HG03060 (cell line): ENCODE measurements around the gene CRISPLD2.

Source experiments
- ATAC-seq: cut with Tn5 transposase; IDR thresholded peaks from one replicate; pipeline ENCODE4 v1.9.1; 2021; ENCODE audit warnings: low read depth, moderate number of reproducible peaks; ENCODE audit not compliant: unreplicated experiment

CRISPLD2 gene

DNA sequence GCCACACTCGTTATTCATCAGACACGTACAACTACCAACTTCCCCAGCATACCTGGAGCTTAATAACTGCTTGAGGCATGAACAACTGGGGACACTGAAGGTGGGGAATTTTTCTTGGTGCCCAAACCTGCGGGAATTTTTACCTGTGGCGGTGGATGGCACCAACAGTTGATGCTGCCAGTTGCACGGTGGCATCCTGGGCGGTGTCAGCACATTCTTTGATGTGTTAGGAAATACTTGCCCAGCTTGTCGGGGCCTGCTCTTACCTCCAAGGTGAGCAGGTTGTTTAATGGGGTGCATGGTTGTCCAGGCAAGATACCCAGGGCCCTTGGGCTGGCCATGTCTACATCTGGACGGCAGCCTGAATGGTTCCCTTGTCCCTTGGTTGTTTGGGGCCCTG is 79.6 kb downstream of the CRISPLD2 start:
- no peak for ATAC-seq

DNA sequence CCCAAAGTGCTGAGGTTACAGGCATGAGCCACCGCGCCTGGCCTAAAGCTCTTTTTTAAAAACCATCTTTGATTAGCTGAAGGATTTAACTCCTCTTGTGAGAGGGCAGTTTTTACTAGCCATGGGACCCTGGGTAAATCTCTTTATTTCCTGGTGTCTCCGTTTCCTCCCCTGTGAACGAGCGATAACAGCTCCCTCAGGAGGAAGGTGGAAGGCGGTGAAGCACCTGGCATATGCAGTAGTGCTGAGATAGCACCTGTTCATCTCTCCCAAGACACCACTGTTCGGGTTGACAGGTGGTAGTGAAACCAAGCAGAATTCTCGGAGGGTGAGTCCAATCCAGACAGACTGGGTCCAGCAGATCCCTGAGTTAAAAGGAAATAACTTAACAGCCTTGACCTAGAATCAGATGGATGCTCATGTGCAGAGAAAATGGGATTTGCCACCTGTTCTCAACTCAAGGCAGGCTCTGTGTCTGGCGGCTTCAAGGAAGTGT is 86.2 kb downstream of the CRISPLD2 start:
- ATAC-seq, result no peak

DNA sequence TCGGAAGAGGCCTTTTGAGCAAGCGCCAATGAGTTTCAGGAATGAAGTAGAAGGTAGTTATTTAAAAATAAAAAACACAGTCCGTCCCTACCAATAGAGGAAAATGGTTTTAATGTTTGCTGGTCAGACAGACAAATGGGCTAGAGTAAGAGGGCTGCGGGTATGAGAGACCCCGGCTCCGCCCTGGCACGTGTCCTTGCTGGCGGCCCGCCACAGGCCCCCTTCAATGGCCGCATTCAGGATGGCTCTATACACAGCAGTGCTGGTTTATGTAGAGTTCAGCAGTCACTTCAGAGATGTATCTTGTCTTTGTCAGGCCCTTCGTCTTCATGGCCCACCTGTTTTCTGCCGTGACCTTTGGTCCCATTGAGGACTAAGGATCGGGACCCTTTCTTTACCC is 87.3 kb downstream of the CRISPLD2 start:
- no peak for ATAC-seq

DNA sequence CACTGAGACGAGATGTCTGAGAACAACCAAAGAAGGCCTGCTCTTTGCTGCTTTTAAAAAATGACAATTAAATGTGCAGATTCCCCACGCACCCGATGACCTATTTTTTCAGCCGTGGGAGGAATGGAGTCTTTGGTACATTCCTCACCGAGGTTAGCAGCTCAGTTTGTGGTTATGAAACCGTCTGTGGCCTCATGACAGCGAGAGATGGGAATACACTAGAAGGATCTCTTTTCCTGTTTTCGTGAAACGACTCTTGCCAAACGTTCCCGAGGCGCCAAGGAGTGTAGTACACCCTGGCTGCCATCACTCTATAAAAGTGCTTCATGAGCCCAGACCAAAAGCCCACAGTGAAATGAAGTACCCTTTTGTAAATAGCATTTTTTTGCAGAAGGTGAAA is 87.8 kb downstream of the CRISPLD2 start:
- no peak for ATAC-seq

DNA sequence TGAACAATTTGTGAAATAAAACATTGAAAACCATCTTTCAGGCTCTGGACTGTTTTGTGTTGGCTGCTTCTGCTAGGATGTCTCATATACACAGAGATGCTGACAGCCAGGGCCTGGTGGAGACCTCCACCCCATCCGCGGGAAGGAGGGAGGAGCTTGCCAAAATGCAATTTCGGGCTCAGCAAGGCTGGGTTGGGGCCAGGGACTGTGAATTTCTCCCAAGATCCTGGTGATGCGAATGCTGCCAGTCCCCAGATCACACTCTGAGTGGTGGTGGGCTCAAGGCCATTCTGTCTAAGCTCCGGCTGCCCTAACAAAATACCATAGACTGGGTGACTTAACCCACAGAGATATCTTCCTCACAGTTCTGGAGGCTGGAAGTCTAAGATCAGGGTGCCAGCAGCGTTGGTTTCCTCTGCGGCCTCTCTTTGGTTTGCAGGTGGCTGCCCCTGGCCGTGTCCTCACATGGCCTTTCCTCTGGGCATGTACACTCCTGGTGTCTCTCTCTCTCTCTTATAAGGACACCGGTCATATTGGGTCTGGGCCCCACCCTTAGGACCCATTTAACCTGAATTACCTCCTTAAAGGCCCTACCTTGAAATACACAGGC is 89.8 kb downstream of the CRISPLD2 start:
- no peak for ATAC-seq

DNA sequence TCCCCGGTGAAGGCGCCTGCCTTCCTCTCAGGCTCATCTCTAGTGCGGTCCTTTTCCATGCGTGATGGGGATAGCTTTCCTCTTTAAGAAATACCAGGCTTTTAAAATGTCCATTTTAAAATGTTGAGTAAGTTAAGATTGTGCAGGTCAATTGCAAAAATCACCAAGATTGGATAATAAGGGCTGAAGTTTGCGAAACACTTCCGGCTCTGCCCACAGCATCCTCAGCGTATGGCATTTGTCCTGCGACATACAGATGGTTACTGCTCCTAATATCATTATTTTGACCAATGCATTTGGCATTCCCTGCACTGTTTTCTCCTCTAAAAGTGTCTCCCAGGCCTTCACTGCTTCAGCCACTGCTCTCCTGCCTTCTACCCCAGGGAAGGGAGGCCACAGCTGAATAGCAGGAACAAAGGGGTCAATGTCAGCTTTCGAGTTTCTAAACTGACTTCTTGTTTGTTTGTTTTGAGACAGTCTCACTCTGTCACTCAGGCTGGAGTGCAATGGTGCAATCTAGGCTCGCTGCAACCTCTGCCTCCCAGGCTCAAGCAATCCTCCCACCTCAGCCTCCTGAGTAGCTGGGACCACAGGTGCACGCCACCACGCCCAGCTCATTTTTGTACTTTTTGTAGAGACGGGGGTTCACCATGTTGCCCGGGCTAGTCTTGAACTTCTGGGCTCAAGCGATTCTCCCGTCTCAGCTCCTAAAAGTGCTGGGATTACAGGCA is 91.9 kb downstream of the CRISPLD2 start:
- no peak for ATAC-seq

DNA sequence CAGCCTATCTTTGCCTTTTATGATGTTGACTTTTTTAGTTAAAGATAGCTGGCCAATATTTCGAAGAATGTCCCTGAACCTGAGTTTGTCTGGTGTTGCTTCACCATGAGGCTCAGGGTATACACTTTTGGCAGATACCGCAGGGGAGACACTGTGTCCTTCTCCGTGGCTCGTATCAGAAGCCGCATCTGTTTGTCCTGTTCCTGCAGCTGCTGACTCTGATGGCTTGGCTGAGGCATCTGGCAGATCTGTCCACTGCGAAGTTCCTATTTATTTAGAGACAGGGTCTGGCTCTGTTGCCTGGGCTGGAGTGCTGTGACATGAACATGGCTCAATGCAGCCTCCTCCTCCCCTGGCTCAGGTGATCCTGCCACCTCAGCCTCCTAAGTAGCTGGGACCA is 93.5 kb downstream of the CRISPLD2 start:
- ATAC-seq, result no peak

DNA sequence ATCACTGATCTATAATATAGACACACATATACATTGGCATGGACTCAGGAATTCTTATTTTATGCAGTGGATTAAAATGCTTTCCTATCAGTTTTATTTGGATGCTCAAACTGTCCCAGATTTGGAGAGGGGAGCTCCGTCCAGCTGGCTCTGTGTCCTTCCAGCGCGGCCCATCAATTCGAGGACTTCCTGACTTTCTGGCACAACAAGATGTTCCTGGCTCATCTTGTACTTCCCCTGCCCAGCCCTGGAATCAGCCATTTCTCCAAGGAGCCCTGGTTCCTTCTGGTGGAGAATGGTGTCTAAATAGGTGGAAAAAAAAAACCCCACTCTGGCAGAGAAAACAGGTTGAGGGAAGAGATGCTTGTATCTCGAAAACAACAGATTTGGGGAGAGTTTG is 94.5 kb downstream of the CRISPLD2 start:
- ATAC-seq, result no peak

DNA sequence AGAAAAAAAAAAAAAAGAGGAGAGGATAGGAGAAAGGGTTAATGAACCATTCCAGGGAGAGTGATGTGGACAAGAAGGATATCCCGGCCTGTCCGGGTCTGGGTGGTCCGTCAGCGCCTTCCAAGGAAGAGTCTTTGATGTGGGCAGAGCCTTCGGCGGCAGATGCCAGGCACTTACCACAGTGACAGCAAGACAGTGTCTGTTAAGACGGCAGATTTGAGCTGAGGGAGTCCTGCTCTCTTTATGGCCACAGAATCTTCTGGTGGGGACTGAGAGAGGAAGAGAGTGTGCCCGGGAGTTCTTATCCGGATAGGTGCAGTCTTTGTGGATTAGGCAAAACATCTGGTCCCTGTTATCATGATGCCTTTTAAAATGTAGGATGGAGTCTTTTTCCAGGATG is 96.4 kb downstream of the CRISPLD2 start:
- ATAC-seq, result no peak

DNA sequence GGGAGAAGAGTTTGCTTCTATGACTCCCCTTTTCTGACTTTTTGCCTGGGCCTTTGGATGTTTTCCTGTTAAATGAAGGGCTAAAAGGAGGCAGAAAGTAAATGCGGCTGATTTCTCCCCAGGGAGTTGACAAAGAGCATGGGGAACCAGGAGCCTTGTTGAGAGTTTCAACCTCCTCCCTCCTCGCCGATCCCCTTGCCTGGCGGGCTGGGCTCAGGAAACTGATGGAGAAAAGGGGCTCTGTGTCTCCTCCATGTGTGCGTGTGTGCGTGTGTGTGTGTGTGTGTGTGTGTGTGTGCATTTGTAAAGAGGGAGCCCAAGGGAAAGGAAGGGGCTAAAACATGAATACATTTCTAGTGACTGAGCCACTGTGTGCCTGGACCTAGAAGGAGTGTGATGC is 97.1 kb downstream of the CRISPLD2 start:
- no peak for ATAC-seq

DNA sequence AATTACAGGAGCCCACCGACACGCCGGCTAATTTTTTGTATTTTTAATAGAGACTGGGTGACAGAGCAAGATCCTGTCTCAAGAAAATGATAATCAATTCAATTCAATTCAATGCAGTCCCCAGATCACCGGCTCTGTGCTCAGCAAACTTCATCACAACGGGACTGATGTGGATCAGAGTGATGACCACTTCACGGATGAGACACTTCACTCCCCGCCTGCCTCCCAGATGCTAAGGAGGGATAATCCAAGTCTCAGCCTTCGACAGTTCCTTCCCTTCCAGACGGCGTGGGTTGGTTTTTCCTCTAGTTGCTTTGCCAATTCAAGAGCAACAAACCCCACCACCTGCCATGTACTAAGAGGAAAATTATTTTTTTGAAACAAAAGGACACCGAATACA is 97.7 kb downstream of the CRISPLD2 start:
- no peak for ATAC-seq

DNA sequence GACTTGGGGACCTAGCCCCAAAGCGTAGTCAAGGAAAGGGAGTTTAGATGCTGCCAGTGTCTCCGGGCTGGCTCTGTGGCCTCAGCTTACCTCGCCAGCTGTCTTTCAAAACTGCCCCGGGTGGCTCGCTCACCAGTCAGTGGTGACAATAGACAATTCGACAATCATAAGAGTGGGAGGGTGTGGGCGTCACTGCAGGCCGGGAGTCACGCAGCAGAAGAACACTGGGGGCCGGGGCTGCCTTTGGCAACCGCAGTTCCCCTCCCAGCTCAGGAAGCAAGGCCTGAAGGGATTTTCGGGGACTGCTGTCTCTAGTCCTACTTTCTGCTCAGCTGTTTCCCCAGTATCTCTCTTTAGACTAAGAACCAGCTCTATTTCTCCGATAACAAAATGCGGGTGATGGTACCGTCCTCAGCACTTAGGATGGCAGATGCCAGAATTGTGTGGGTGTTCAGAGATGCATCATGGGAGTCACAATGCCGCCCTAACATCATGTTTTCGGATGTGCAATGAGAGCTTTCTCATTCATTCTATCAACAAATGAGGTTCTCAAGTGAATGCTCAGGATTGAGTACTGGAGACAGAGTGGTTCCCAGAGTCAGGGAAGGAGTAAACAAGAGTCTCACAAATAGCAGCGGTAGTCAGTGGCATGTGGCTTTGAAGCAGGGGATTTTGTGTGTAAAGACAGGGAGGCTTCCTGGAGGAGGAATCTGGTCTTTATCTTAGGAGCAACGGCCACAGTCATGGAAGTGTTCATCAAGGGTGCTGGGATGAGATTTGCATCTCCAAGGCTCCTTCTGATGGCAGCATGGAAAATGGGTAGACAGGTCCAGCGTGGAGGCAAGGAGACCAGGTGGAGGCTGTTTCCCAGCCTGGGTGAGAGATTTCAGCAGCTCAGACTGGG is 98.5 kb downstream of the CRISPLD2 start:
- no peak for ATAC-seq

DNA sequence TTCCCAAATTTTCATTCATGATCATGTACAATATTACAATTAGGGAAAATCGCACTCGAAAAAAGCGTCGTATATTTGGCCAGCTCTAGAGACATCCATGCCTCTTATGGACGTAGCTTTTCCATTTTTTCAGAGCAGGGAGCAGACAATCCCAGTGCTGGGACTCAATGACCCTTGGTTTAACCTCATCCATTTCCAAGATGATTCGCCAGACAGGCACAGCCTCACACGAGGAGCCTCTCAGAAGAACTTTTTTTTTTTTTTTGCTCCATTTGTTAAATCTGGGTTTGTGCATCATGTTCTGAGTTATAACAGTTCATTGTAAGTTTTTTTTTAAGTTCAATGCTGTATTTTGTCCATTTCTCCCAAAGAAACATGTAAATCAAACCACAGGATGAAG is 99.5 kb downstream of the CRISPLD2 start:
- no peak for ATAC-seq

DNA sequence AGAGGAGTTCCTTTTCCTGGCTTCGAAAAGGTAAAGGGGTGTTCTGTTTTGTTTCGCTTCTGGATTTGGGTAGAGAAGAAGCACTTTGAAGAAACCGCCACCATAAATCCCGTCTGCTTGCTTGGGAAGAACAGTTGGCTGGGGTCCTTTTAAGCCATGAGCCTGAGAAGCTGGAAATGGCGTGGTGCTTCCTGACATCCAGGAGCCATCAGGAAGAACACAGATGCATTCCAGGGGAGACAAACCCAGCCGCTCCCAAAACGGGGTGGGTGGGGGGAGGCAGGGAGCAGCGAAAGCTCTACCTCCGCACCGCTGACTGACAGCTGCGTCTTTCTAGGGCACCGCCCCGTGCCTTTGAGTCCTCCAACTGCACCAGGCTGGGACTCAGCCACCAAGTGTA is 99.9 kb downstream of the CRISPLD2 start:
- no peak for ATAC-seq

DNA sequence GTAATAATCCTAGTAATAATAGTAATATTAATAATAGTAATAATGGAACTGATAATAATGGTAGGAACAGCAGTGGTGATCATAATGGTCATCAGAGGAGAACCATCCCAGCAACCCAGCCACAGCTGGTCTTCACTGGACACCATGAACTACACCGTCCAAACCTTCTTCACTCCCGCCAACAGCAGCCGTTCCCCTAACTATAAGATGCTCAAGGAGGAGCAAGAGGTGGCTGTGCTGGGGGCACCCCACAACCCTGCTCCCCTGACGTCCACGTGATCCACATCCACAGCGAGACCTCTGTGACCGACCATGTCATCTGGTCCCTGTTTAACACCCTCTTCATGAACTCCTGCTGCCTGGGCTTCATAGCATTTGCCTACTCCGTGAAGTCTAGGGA is 100.5 kb downstream of the CRISPLD2 start:
- ATAC-seq, result no peak

DNA sequence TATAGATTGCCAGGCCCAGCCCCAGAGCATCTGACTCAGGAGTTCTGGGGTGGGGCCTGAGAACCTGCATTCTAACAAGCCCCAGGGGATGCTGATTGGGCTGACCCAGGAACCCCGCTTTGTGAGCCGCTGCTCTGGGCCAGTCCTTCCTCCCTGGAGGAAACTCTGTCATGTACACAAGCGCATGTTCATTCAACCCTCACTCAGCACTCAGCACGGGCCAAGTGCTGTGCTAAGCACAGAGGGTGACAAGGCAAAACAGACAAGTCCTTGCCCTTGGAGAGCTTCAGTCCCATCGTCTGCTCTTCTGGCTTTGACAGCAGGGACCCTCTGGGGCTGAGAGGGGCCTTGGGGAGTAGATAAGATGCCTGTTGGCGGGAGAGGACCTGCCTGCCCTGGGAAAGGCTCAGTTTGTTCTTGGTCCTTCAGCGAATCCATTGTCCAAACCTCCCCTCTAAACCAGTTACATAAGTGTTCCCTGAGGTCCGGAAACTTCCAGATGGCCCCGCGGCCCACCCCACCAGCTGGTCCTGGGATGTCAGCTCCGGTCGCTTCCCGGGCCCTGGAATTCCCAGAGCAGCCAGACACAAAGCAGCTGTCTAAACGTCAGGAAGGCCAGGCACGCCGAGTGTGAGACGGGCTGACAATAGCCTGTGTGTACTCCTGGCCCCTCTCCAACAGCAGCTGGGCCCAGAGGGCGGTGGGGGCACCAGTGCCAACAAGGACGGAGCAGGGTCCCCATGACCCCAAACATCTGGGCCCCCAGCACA is 102.8 kb downstream of the CRISPLD2 start:
- no peak for ATAC-seq

DNA sequence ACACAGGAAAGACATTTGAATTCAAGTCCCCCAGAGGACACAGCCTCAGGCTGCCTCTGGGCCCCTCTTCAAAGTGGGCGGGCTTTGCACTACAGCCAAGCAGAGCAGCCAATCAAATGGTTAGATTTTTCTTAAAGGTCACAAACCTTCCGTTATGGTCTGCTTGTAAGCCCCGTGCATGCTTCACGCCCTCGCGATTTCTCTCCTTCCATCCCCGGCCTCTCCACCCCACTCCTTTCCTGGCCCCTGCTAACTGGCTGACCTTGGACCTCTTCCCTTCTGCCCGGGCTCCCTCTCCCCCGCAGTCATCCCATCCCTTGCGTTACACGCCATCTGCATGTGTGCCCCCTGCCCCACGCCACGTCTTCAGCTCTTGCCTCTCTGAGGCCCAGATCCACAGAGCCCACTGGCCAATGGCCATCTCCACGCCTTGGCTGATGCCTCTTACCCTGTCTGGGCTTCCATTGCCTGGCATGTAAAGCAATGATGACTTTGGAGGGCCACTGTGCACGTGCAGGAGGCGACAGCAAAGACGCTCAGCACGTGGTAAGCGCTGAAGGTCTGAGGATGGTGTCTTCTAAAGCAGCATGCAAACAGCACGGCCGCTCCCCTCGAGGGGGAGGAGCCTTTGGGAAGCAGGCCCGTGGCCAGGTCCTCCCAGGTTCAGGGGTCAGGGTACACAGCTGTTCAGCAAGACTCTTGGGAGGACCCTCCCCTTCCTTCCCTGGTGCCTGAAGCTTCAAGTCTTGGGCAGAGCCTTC is 104.7 kb downstream of the CRISPLD2 start:
- no peak for ATAC-seq

DNA sequence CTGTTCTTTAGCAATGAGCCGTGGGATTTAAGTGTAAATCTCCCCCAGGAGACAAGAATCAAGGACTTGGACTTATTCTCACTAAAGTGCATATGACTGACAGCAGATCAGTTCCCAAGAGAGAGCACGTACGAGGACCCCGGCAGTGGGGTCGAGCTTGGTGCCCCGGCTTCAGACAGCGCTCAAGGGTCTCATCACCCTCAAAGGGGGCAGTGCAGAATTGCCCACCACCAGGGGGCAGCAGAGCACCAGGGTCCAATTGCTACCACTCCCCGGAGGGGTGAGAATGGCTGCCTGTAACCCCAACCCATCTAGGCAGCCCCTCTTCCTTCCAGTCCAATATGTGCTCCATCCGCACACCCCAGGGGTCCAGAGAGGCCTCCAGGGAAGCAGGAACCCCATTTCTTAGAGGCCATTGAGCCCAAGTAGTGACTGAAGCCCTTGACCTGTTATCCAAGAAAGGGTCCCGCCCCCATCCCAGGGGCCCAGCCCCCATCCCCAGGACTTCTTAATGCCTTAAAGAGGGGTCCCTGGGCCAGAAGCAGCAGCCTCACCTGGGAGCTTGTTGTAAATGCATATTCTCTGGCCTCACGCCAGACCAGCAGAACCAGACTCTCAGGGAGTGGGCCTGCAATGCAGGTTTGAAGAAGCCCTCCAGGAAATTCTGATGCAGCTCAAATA is 105.4 kb downstream of the CRISPLD2 start:
- ATAC-seq, result no peak

DNA sequence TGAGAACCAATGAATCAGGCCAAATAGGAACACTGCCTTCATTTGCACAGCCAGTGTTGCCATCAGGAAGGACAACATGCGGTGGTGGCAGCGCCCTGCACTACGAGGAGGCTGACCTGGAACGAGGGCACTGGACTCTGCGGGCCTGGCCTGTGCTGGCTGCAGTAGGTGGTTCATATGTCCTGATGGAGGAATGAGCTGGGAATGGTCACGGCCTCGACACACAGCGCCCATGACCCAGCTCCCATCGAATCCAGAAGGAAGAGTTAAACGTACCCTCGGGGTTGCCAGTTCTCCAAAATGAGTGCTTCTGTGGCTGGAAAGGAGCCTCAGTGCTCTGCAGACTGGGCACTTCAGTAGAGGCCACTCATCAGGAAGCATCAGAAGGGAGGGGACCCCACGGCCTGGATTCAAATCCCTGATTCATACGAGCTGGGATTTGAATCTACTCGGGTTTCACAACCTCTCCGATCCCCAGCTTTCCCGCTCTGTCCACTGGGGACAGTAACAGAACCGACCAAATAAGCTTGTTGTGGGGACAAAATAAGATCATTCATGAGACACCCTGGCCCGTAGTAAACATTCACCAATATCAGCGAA is 106.1 kb downstream of the CRISPLD2 start:
- no peak for ATAC-seq
